Natural killer cell (primary cell): ENCODE data around the gene NMU. TPM values are rescaled to one million over a fixed set of nuclear protein-coding genes. Genes with fewer than 3 reads are reported as not detected.

ENCODE experiments used
- ATAC-seq, 3 donors: fragments of 150-1000 bp in 2 of 3; fragments of 200-7000 bp in 1 of 3; cut with Tn5 transposase; 1 replicate in 1 of 3; 2 replicates in 2 of 3; pipeline ENCODE4 v1.10.0; 2021; ENCODE audit warnings: mild to moderate bottlenecking in 2 of 3, moderate library complexity in 2 of 3
- DNase-seq, 2 donors: peaks; one replicate each; pipeline versions ENCODE4 v3.0.0 to v3.0.0-alpha.2; 2013 to 2021; ENCODE audit warnings: mixed read lengths in 1 of 2
- H3K27ac ChIP-seq: one replicate; pipeline ENCODE4 v1.5.1; 2013; ENCODE audit warnings: mild to moderate bottlenecking, low read length
- H3K27me3 ChIP-seq: one replicate; pipeline ENCODE4 v1.6.1; 2013; ENCODE audit warnings: low read length; ENCODE audit not compliant: control insufficient read depth, insufficient read depth
- H3K36me3 ChIP-seq: one replicate; pipeline ENCODE4 v1.6.1; 2013; ENCODE audit warnings: low read length; ENCODE audit not compliant: control insufficient read depth, insufficient read depth
- H3K4me1 ChIP-seq: one replicate; pipeline ENCODE4 v1.6.1; 2013; ENCODE audit warnings: low read length; ENCODE audit not compliant: control insufficient read depth, insufficient read depth
- H3K4me3 ChIP-seq: one replicate; pipeline ENCODE4 v1.5.1; 2013; ENCODE audit warnings: low read length
- H3K9me3 ChIP-seq: one replicate; pipeline ENCODE4 v1.6.1; 2013; ENCODE audit warnings: low read length; ENCODE audit not compliant: control insufficient read depth, insufficient read depth
- H3K27ac Mint-ChIP-seq, 2 donors: one replicate each; pipeline ENCODE4 v1.8.0; 2022; ENCODE audit warnings: mild to moderate bottlenecking in 2 of 2, mixed read lengths in 2 of 2, moderate library complexity in 1 of 2
- H3K27me3 Mint-ChIP-seq, 2 donors: one replicate each; pipeline ENCODE4 v1.8.0; 2022; ENCODE audit warnings: low read depth in 2 of 2, mixed read lengths in 2 of 2
- H3K36me3 Mint-ChIP-seq: one replicate; pipeline ENCODE4 v1.8.0; 2022; ENCODE audit warnings: mixed read lengths
- H3K4me1 Mint-ChIP-seq, 2 donors: one replicate each; pipeline ENCODE4 v1.8.0; 2022; ENCODE audit warnings: mixed read lengths in 2 of 2
- H3K4me3 Mint-ChIP-seq: one replicate; pipeline ENCODE4 v1.8.0; 2022; ENCODE audit warnings: mild to moderate bottlenecking, moderate library complexity, mixed read lengths
- H3K9me3 Mint-ChIP-seq, 2 donors: one replicate each; pipeline ENCODE4 v1.8.0; 2022; ENCODE audit warnings: mixed read lengths in 2 of 2
- WGBS: methylation state at CpG from one replicate; pipeline ENCODE4 v1.1.7; 2013; ENCODE audit warnings: missing lambda C conversion rate; ENCODE audit not compliant: insufficient coverage; 5-methylcytosine and 5-hydroxymethylcytosine counted together
- intact Hi-C: fragments of 100-400 bp; cut with micrococcal nuclease; formaldehyde crosslinking; loops from one replicate; pipeline ENCODE4 v1.14.2; 2022
- total RNA-seq, 4 donors: library from RNA; stranded (reverse); fragments of 120-200 nt in 1 of 4; gene quantifications; one replicate each; pipeline versions ENCODE4 v1.2.3 to v1.2.4, GENCODE V29; 2013 to 2022
- TF ChIP-seq, protein P1 (sequence below): fragments of 200-600 bp; IDR thresholded peaks from one replicate; pipeline ENCODE4 v1.8.0; 2022; ENCODE audit warnings: antibody characterized with exemption

Gene NMU
- total RNA-seq, 3 donors from 2014 or later (not counting 1 experiment from before 2014, with no cell fraction given), result not detected

DNA sequence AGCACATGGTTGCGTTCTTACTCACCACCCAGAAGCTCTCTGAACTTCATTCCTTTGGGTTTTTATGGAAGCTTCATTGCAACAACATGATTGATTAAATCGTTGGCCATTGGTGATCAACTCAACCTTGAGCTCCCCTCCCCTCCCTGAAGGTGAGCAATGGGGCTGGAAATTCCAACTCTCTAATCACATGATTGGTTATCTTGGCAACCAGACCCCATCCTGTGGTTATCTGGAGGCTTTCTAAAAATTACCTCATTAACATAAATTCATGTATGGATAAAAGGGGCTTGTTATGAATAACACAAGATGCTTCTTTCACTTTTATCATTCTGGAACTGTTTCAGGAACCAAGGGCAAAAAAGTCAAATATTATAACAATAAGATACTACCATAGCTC lies 34.6 kb upstream of the NMU start:
- Mint-ChIP-seq H3K4me3 (no peak overlapping the region), H3K36me3 (no peaks in the 10 kb centered on the region), H3K4me1 (no peaks in the 10 kb centered on the region), H3K27ac (no peak overlapping the region), H3K9me3 (no peaks in the 10 kb centered on the region), H3K27me3 (peaks cover 8 to 25% of the 10 kb centered on the region in 2 donors)
- H3K4me3 ChIP-seq, result no peak overlapping the region
- no peak for ATAC-seq
- DNase-seq, result no peak
- no peaks in the 10 kb centered on the region for H3K9me3 ChIP-seq
- 78% methylated on average over 2 of the region's 2 CpGs for WGBS
- intact Hi-C loops, result no loop called here
- H3K27me3 ChIP-seq, result peaks cover 7% of the 10 kb centered on the region
- TF ChIP-seq, protein P1, sequence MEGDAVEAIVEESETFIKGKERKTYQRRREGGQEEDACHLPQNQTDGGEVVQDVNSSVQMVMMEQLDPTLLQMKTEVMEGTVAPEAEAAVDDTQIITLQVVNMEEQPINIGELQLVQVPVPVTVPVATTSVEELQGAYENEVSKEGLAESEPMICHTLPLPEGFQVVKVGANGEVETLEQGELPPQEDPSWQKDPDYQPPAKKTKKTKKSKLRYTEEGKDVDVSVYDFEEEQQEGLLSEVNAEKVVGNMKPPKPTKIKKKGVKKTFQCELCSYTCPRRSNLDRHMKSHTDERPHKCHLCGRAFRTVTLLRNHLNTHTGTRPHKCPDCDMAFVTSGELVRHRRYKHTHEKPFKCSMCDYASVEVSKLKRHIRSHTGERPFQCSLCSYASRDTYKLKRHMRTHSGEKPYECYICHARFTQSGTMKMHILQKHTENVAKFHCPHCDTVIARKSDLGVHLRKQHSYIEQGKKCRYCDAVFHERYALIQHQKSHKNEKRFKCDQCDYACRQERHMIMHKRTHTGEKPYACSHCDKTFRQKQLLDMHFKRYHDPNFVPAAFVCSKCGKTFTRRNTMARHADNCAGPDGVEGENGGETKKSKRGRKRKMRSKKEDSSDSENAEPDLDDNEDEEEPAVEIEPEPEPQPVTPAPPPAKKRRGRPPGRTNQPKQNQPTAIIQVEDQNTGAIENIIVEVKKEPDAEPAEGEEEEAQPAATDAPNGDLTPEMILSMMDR, result no peak
- H3K36me3 ChIP-seq, result no peaks in the 10 kb centered on the region
- H3K27ac ChIP-seq, result no peak overlapping the region
- no peaks in the 10 kb centered on the region for H3K4me1 ChIP-seq

DNA sequence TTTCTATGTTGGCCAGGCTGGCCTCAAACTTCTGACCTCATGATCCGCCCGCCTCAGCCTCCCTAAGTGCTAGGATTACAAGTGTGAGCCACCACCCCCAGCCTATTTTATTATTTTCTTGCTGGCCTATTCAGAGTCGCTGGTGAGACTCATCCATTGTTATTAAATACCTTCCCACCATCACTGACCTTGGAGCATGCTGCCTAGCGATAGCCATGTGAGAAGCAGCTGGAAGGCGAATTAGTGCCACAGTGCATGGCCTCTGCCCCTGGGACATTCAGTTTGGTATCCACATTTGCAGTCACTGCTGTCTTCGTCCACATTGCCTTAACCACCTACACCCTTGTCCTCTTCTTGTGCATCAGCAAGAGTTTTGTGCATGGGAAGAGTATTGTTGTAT lies 32.4 kb upstream of the NMU start:
- intact Hi-C loops, result no loop called here
- no peak overlapping the region for H3K27ac ChIP-seq
- Mint-ChIP-seq H3K36me3 (no peaks in the 10 kb centered on the region), H3K27me3 (peaks cover 8 to 31% of the 10 kb centered on the region in 2 donors), H3K4me1 (no peaks in the 10 kb centered on the region), H3K27ac (no peak overlapping the region), H3K4me3 (no peak overlapping the region), H3K9me3 (no peaks in the 10 kb centered on the region)
- TF ChIP-seq, protein P1, result no peak
- no peak overlapping the region for H3K4me3 ChIP-seq
- no peaks in the 10 kb centered on the region for H3K4me1 ChIP-seq
- no peaks in the 10 kb centered on the region for H3K9me3 ChIP-seq
- 89% methylated on average over 5 of the region's 6 CpGs for WGBS
- H3K27me3 ChIP-seq, result peaks cover 7% of the 10 kb centered on the region
- DNase-seq, result no peak
- ATAC-seq, result no peak
- no peaks in the 10 kb centered on the region for H3K36me3 ChIP-seq

DNA sequence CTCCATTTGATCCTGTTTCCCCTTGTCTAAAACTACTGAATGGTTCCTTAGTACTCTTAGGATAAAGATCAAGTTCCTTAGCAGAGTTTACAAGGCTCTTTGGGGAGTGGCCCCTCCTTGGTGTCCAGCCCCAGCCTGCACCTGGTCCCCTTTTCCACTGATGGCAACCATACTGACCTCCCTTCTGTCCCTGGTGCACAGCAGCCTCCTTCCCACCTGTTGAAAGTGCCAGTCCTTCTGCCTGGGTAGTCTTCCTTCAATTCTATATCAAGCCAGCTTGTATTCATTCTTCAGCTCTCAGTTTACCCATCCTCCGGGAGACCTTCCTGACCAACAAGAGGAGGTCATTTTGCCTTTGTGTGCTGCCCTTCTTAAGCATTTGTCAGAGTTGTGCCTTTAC lies 30.4 kb upstream of the NMU start:
- Histone ChIP-seq H3K4me1 (no peaks in the 10 kb centered on the region), H3K36me3 (no peaks in the 10 kb centered on the region), H3K4me3 (no peak overlapping the region), H3K9me3 (no peaks in the 10 kb centered on the region), H3K27ac (no peak overlapping the region), H3K27me3 (peaks cover 7% of the 10 kb centered on the region)
- WGBS, result 100% methylated on average over 1 of the region's 1 CpG
- TF ChIP-seq, protein P1, result no peak
- no peak overlapping the region for H3K27ac Mint-ChIP-seq
- DNase-seq (no peak), ATAC-seq (no peak)
- H3K36me3 Mint-ChIP-seq, result no peaks in the 10 kb centered on the region
- intact Hi-C loops, result no loop called here
- H3K9me3 Mint-ChIP-seq, result peaks cover 0 to under 1% of the 10 kb centered on the region in 2 donors
- H3K4me1 Mint-ChIP-seq, result no peaks in the 10 kb centered on the region
- H3K4me3 Mint-ChIP-seq, result no peak overlapping the region
- H3K27me3 Mint-ChIP-seq, result peaks cover 8 to 31% of the 10 kb centered on the region in 2 donors

DNA sequence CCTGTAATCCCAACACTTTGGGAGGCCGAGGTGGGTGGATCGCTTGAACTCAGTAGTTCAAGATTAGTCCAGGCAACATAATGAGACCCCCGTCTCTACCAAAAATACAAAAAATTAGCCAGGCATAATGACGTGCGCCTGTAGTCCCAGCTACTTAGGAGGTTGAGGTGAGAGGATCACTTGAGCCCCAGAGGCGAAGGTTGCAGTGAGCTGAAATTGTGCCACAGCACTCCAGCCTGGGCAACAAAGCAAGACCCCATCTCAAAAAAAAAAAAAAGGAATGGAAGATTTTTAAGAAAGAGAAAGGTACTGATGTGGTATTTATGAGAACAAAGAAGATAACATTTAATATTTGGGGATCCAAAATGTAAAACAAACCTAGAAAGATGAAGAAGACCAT lies 27.0 kb upstream of the NMU start:
- Mint-ChIP-seq H3K4me3 (no peak overlapping the region), H3K27ac (no peak overlapping the region), H3K27me3 (peaks cover 8 to 25% of the 10 kb centered on the region in 2 donors), H3K36me3 (no peaks in the 10 kb centered on the region), H3K9me3 (peaks cover 0 to 5% of the 10 kb centered on the region in 2 donors), H3K4me1 (no peaks in the 10 kb centered on the region)
- Histone ChIP-seq H3K27ac (no peak overlapping the region), H3K36me3 (no peaks in the 10 kb centered on the region), H3K27me3 (no peaks in the 10 kb centered on the region), H3K4me1 (no peaks in the 10 kb centered on the region), H3K4me3 (no peak overlapping the region), H3K9me3 (no peaks in the 10 kb centered on the region)
- no peak for DNase-seq
- WGBS, result 91% methylated on average over 6 of the region's 6 CpGs
- ATAC-seq, result no peak
- intact Hi-C loops, result no loop called here
- TF ChIP-seq, protein P1, result no peak
